HG02642 (cell line): ENCODE measurements around the gene DTX1.
"Not testable (repeated sequence)": the region's sequence is repeated elsewhere in the genome, so short reads cannot be mapped to it uniquely, and the experiment has no call there.

Source experiments
- ATAC-seq: cut with Tn5 transposase; IDR thresholded peaks from one replicate; pipeline ENCODE4 v1.9.1; 2021; ENCODE audit warnings: mild to moderate bottlenecking; ENCODE audit not compliant: unreplicated experiment, poor library complexity

DTX1 gene

GRCh38 chr12:113134521-113134951 is 78.0 kb downstream of the DTX1 start:
- no peak for ATAC-seq

- ATAC-seq, result no peak
These were observed 78.9 kb downstream of the DTX1 start, which contains the start of gene RASAL1 for GRCh38 chr12:113135178-113136127. TSS of gene RASAL1 (minus strand) at chr12:113135761. CDS start at chr12:113135462, 299 bp downstream.

- no peak for ATAC-seq
These were observed 79.8 kb downstream of the DTX1 start for GRCh38 chr12:113136128-113136989.

- no peak for ATAC-seq
These were observed 80.5 kb downstream of the DTX1 start for GRCh38 chr12:113136990-113137511.

GRCh38 chr12:113137861-113138783 is 81.6 kb downstream of the DTX1 start:
- no peak for ATAC-seq

GRCh38 chr12:113138826-113139225 is 82.3 kb downstream of the DTX1 start:
- ATAC-seq, result no peak

GRCh38 chr12:113140706-113141105 is 84.2 kb downstream of the DTX1 start:
- no peak for ATAC-seq

GRCh38 chr12:113141716-113142115 is 85.2 kb downstream of the DTX1 start:
- ATAC-seq, result not testable (repeated sequence)

GRCh38 chr12:113142173-113142885 is 85.8 kb downstream of the DTX1 start:
- no peak for ATAC-seq

GRCh38 chr12:113142886-113143332 is 86.4 kb downstream of the DTX1 start:
- no peak for ATAC-seq

GRCh38 chr12:113143959-113144358 is 87.4 kb downstream of the DTX1 start:
- no peak for ATAC-seq

GRCh38 chr12:113144806-113145205 is 88.3 kb downstream of the DTX1 start:
- ATAC-seq, result no peak

- ATAC-seq, result no peak
These were observed 89.4 kb downstream of the DTX1 start for GRCh38 chr12:113145720-113146551.

GRCh38 chr12:113146999-113147398 is 90.5 kb downstream of the DTX1 start:
- no peak for ATAC-seq
